DMS 273 treated with DMSO at 0.1 percent for 48 hours (cell line): Measurements from ENCODE around the gene ONECUT2.
A peak's percentile ranks its signal among the peaks of the same experiment; 100 is the strongest.
"Not testable (repeated sequence)": the region's sequence is repeated elsewhere in the genome, so short reads cannot be mapped to it uniquely, and the experiment has no call there.

Experiments used
- DNase-seq: peaks from one replicate; lab custom pipeline; 2025; lab: John Stamatoyannopoulos, UW

Gene ONECUT2

DNA sequence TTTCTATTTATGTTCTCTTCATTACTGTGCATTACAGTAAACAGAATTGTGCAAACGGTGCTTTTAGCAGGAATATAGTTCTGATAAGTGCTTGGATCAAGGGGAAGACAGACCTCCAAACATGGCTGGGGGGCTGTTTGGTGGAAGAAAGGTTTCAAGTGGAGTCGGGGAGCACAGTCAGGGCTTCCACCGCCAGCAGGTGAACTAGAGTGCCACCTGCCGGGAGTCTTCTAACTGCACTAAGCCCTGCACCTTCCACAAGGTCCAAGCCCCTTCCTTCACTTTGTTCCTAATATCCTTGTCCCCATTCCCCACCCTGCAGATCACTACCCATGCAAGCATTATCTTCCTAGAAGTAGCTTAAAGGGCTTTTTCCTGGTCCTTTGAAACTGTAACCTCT is 11.1 kb downstream of the ONECUT2 start:
- no peak for DNase-seq

DNA sequence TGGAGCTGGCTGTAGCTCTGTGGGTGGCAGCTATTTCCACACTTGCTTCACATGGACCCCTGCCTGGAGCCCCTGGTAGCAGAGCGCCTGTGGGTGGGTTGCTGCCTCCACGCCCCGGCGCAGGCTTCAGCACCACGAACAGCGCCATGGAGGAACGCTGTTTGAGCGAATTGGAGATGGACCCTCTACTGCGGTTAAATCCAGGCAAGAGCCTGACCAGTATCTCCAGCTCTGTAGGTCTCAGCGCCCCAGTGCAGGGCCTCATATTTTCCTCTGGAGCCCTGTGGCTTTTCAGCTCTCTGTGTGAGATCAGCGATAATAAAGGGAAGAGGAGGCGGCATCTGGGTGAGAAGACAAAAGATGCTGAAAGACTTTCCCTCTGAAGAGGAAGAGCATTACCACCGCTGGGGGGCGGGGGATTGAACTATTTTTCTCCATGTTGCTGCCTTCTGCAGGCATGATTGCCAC is 12.0 kb downstream of the ONECUT2 start:
- DNase-seq, result no peak

DNA sequence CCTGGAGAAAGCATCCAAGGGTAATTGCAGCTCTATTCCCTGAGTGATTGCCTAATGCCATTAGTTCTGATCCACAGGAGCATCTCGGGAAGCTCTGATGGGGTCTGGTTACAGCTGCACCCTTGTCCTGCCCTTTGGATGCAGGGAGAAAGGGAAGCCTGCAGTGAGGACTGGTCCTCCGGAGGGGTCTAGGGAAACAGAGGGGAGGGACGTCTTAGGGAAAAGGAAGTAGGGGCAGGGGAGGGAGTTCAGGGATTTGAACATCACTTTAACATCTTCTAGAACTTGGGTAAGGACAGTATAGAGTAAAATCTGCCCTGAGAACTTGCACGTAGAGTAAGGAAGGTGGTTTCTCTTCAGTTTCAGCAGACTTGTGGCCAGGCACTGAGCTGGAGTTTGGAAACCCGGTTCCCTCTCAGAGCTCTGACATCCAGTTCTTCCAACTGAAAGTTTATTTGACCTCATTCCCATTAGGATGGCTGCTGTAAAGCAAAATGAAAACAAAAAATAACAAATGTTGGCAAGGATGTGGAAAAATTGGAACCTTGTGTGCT is 20.5 kb downstream of the ONECUT2 start:
- no peak for DNase-seq

DNA sequence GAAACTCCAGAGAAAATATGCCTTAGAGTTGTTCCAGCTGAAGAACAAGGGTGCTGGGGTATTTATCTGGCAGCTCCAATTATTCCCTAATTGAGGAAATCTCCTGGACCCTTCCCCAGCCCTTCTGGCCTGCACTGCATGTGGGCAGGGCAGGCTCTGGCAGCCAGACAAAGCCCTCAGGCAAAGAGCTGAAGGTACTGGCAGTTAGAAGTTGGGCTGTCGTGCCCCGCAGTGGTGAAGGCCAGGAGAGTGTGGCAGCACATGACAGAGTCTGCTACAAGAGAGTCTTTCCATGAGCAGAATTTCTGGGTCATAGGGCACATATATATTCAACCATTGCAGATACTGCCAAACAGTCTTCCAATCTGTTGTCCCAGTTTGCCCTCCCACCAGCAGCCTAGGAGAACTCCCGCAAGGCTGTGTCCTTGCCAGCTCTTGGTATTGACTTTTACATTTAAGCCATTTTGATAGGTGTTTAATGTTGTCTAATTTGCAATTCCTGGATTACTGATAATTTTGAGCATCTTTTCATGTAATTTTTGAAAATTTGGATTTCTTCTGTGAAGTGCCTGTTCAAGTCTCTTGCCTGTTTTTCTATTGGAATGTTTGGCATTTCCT is 26.6 kb downstream of the ONECUT2 start:
- no peak for DNase-seq

DNA sequence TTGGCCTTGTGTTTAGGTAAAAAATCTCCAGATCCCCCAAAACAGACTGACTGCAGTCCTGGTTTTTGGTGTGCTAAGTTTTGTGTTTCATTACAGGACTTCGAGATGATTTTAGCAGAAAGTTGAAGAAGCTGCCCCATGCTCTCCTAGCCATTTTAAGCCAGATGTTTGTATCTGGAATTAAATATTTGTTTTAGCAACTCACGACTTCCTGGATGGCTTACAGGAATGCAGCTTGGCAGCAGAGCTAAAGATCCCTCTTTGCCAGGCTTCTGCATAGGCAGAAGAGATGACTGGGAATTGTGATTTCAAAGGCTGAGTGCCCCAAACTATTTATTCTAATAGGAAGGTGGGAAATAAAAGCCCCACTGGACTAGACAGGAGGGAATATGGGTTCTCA is 31.1 kb downstream of the ONECUT2 start:
- DNase-seq, result no peak

DNA sequence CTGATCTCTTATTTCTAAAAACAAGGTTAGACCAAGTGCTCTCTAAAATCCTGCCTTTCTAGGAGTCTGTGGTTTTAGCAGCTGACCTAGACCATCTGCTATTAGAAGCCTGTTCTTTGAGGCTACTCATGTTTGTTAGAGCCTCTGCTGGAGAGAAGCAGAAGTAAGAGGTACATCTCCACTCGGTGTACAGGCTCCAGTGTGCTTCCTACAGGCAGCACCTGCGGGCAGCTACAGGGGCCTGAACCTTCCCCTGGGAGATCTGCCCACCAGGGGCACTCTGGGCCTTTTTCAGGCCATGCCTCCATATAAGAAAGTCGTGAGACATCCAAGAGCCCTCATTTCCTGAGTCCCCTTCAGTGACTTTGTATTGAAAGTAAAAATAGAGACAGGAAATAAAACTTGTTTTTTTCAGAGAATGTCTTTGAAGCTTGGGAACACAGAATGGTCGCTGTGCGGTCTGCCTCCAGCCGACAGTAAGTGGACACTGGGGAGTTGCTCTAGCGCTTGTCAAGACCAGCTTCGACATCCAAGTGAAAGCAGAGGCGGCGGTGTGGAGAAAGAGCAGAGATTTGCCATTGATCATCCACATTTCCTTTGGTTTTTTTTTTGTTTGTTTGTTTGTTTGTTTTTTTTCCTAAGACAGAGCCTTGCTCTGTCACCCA is 31.7 kb downstream of the ONECUT2 start:
- peak; percentile 39 for DNase-seq

DNA sequence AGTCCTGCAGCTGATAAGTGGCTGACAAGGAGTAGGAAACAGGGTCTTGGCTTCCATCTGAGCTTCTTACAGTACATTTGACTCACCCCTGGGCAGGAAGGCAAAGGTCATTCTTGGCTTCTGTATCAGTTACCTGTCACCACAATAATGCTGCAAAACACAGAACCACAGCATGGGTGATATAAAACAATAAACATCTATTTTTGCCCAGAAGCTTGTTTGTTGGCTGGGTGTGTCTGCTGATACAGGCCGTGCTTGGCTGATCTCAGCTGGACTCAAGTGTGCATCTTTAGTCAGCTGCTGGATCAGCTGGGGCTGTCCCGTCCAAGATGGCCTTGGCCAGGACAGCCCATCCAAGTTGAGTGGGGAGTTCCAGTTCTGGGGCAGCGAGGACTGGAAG is 34.7 kb downstream of the ONECUT2 start:
- DNase-seq, result no peak

DNA sequence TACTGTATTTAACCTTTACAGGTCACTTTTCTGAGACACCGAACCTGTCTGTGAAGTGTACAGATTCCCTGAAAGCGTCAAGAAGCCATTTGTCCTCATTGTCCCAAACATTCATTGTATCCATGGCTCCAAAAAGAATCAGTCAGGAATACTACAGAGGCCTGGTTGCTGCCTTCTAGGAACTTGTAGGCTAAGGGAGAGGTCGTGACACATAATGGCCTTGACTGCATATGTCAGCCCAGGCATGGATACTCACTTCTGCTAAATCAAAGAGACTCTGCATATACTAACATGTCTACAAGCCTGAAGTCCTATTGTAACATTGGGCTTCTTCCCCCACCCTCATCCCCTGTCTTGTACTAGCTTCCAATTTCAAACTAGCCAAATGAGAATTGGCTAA is 40.2 kb downstream of the ONECUT2 start:
- no peak for DNase-seq

DNA sequence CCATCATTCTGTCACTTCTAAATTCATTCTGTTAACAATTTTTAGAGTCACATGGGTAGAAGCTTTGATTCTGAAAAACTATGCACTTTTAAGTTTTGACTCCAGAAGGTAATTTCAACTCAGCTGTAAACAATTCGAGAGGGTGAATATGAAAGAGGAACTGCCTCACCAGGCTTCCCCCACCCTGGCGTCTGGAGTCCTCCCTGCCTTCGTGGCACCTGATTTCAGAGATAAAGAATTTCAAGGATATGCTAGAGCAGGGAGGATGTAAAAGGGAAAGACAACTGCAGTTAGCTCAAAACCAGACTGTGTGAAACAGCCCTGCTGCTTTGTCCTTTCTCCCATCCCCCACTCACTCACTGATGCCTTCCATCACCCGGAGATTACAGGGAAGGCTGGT is 40.7 kb downstream of the ONECUT2 start:
- DNase-seq, result no peak

DNA sequence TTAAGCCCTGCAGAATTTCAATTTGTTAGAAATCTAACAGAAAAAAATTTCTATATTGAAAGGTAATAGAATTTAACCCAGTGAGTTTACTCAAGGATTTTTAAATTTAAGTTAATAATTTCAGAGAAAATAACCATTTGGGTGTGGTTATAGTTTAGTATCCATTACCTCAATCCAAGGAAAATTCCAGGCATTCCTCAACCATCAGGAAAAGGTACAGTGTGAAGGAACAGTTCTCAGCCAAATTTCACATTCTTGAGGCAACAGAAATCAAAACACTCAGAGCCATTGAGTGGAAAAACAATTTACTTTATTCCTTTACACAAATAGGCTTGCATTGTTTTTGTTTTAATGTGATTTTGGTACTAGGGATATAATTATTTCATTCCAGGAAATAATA is 45.6 kb downstream of the ONECUT2 start:
- no peak for DNase-seq

DNA sequence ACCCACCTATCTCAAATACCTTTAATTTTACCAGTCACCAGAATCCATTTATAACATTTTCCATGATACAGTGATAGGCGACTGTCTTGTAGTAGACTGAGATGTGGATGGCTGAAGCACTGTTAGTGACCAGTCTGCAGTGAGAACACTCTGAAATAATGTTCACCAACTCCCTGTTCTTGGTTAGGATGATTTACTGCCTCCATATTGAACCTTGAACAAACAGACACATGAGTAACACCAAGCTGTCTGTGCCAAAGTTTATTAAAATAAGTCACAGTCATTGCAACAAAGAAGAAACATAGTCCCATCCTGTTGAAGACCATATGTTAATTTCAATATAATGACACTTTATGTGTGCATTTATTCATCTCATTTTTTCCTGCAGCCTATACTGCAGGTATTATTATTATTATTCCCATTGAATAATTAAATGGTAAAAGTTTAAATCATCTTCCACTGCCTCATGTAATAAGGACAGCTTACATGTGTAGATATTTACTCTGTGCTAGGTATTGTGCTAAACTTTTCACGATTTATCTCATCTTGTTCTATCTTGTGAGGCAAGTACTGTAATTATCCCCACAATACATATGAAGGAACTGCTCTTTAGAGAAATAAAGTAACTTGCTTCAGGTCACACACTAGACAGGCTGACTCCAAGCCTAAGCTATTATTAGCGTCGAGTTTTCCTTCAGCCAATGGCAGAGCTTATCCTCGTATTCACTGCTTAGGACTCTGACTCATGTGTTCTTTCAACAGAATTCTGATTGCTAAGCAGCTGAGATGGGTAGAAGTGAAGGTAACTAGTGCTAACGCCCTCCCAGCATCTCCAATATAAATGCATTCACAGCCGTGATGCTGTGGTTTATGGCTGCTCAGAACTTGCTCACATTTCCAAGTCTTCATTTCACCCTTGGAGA is 62.5 kb downstream of the ONECUT2 start:
- no peak for DNase-seq

DNA sequence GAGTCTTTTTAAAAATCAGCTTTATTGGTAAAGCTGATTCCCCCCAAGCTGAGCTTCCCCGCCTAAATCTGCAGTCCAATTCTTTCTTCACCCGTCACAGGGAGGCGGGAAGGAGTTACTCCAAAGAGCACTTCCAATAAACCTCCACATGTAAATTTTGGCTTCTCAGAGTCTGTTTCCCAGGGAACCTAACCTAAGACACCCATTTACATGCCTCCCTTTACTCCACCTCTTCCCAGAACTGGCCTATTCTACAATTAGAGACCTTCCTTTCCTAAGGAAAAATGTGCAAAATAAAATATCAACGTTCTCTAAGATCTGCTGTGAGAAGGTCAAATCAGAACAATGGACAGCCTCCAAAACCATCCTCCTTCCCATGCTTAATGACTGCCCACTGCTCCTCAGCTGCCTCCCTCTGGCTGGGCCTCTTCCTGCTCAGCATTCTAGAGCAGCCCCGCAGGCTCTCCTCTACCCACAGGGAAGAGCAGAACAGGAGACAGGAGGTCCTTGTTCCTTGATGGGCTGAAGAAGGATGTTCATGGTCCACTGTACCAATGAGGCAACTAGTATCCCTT is 63.6 kb downstream of the ONECUT2 start:
- DNase-seq, result no peak

DNA sequence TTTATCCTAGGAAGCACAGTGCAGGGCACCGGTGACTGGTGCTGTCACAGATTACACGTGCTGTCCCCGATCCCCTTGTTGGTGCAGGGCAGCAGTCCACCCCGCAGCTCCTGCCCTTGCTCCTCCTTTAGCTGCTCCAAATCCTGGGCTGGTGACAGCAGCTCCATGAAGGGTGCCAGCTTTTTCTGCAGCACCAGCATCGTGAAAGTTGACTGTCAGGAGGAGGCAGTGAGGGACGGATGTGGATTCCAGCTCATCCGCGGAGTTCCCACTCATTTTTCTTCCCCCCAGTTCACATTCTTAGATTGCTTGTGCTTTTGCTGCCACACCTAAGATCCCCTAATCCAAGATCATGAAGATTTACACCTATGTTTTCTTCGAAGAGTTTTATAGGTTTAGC is 67.5 kb downstream of the ONECUT2 start:
- no peak for DNase-seq

DNA sequence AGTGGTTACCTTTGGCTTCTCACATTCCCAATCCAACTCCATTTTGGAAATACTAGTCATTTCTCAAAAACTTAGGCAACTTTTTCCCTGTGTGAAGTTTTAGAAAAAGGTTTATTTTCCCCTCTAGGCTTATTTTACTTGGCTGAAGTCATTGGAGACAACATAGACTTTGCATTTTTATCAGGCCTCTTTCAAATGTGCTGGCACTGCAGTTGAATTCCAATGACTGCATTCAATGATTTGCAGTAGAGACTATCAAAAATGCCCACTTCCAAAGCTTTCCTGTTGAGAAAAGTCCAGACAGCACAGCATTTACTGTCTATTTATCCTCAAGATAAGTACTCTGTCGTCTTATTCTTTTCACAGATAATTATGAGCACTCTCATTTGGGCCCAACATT is 70.1 kb downstream of the ONECUT2 start:
- no peak for DNase-seq

DNA sequence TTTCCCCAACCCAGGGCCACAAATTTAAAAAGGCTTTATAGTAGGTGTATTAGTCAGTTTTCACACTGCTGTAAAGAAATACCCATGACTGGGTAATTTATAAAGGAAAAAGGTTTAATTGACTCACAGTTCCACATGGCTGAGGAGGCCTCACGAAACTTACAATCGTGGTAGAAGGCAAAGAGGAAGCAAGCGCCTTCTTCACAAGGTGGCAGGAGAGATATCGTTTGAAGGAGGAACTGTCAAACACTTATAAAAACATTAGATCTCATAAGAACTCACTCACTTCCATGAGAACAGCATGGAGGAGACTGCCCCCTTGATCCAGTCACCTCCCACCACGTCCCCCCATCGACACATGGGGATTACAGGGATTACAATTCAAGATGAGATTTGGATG is 80.9 kb downstream of the ONECUT2 start:
- no peak for DNase-seq

DNA sequence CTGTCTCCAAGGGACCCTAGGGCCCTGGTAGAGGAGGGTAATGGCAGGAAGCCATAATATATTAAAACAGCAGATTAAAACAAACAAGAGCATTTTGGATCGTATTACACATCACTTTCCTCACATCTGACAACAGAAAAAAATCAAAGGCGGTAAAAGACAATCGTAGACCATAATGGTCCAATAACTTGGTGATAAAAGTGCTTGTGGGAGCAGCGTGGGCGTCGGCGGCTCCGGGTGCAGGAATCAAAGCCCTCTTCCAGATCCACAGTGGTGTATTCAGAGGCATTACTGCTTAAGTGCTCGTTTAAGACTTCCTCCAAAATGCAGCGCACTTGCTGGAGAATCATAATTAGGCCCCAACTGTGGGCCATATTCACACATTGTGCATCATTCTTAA is 83.4 kb downstream of the ONECUT2 start:
- DNase-seq, result no peak

DNA sequence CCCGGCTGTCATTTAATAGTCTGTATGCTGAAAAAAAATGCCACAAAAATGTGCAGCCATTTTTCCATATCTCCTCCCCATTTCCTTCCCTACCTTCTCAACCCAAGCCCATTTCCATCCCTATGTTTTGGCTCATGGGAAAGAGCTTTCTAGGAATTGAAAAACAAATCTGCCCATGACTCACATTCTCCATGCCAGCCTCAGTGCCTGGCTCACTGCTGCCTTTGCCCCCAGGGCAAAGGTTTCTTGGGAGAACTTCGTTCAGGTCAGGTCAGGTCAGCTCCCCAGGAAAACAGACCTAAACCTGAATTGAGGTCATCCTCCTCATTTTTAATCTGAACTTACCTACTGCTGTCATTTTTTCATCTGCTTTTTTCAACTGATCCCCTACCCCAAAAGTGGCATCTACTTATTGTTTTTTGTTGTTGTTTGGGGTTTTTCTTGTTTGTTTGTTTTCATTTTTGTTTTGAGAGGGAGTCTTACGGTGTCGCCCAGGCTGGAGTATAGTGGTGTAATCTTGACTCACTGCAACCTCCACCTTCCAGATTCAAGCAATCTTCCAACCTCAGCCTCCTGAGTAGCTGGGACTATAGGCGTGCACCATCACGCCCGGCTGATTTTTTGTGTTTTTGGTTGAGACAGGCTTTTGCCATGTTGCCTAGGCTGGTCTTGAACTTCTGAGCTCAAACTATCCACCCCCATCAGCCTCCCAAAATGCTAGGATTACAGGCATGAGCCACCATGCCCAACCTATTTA is 84.7 kb downstream of the ONECUT2 start:
- no peak for DNase-seq

DNA sequence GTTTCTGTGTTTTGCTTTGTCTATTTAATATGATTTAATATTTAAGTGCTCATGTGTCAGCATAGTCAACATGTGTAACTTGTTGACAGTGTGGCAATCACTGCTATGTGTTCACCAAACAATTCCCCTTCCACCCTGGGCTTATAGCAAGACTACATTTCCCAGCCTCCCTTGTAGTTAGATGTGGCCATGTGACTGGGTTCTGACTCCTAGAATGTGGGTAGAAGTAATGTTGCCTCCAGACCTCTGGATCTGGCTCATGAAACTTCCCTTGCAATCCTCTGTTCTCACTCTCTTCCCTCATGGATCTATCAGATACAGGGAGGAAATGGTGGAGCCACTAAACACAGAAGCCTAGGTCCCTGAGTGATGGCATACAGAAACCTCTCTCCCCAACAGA is 87.2 kb downstream of the ONECUT2 start:
- DNase-seq, result not testable (repeated sequence)

DNA sequence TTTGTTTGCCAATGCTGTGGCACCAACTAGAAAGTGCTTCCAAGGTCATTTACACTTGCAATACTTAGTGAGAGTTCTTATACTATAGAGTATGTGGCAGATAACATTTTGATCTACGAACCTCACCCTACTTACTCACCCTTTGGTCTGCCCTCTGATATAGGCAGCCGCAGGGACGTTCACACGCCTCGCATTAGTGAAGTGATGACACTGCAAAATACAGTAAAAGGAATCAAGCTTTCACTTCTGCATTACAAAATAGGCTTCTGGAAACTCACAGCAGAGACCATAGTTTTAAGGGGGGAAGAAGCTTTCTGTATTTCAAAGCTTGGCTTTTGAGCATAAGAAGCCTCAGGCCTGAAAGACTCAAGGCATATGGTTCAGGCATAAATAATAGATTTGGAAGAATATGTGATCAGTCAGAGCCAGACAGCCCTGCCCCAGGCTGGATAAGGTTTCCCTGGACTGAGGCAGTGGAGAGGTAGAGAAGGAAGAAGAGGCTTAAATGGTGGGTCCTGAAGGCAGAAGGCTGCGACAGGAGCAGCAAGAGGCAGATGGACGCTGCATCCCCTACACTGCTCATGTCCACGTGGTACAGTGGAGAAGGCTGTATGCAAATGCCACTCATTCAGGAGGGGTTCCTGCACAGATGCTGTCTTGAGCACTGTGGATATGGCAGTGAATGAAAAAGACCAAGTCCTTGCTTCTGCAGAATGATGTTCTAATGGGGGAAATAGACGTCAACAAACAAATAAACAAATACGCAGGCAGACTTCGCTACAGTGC is 88.2 kb downstream of the ONECUT2 start:
- DNase-seq, result no peak

DNA sequence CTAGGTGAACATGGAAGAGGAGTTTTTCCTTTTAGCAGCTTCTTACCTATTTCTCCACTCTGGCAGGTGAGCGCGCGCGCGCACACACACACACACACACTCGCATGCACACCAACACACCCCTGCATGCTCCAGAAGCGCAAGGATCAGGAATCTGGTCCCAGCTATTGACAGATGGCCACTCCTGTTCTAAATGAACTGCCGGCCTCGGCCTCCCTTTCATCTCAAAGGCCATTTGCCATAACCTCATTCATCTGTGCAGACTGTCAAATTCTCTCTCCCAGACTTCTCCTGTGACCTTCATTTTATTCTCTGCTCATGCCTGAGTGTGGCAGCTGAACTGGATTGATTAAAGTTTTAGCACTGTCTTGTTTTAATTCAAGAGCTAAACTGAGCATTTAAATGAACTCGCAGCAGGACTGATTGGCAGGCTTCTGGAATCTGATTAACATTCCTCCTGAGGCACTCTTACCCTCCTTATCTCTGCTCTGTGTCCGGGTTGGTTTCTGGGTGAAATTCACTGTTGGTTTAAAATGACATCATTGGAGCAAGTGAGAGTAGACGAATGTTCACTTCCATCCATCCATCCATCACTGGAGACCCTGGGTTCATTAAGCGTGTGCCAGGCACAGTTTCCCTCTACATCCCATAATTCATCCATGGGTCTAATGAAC is 92.5 kb downstream of the ONECUT2 start:
- DNase-seq, result peak; percentile 22
